Ovary (tissue), 9 donors: ENCODE data around the gene CATSPERE. TPM values are rescaled to one million over a fixed set of nuclear protein-coding genes. Genes with fewer than 3 reads are reported as not detected.

Experiments used
- DNase-seq, 5 donors: peaks; one replicate each; pipeline ENCODE4 v3.0.0-alpha.2; 2019 to 2020
- H3K27ac ChIP-seq, 2 donors: fragments of 200-600 bp; one replicate each; pipeline versions ENCODE4 v1.5.1 to v1.8.0; 2019 to 2022
- H3K27me3 ChIP-seq: fragments of 200-600 bp; one replicate; pipeline ENCODE4 v1.8.0; 2022
- H3K36me3 ChIP-seq: fragments of 200-600 bp; sonication (generic); one replicate; pipeline ENCODE4 v1.5.1; 2019
- H3K4me1 ChIP-seq: one replicate; pipeline ENCODE4 v1.8.1; 2013; ENCODE audit warnings: mild to moderate bottlenecking, moderate library complexity; ENCODE audit not compliant: insufficient read depth
- H3K4me3 ChIP-seq: fragments of 200-600 bp; sonication (generic); one replicate; pipeline ENCODE4 v1.5.1; 2017
- H3K9me3 ChIP-seq, 2 donors: fragments of 200-600 bp in 1 of 2; sonication (generic) in 1 of 2; one replicate each; pipeline versions ENCODE4 v1.5.1 to v1.8.1; 2013 to 2019; ENCODE audit warnings: mild to moderate bottlenecking in 1 of 2, moderate library complexity in 1 of 2
- EP300 ChIP-seq: sonication (generic); formaldehyde crosslinking; IDR thresholded peaks from one replicate; pipeline ENCODE4 v1.6.1; 2017; ENCODE audit warnings: antibody characterized with exemption
- POLR2A ChIP-seq: fragments of 450-650 bp; IDR thresholded peaks from one replicate; pipeline ENCODE4 v1.6.1; 2017; ENCODE audit warnings: antibody characterized with exemption, mild to moderate bottlenecking, moderate library complexity
- WGBS, 3 donors: extraction: QIAGEN DNeasy Blood & Tissue Kit in 1 of 3; methylation state at CpG; one replicate each; pipeline versions ENCODE4 v1.1.5 to v1.1.7; 2013 to 2017; 5-methylcytosine and 5-hydroxymethylcytosine counted together
- intact Hi-C, 4 donors: fragments of 100-400 bp; cut with DNase I; formaldehyde crosslinking; loops; one replicate each; pipeline versions ENCODE4 v1.11.0 to v1.15.1; 2022 to 2023
- polyA plus RNA-seq, 2 donors: library from polyadenylated mRNA; stranded (reverse); fragments of 200-250 nt in 1 of 2; fragments of 350-450 nt in 1 of 2; fragmentation: Illumina TruSeq in 1 of 2; extraction: RNeasy Lipid Tissue Mini Kit (QIAGEN cat#74804) in 1 of 2; gene quantifications; one replicate each; pipeline ENCODE4 v1.2.3, GENCODE V29; 2013 to 2014
- total RNA-seq, 7 donors: library from RNA; depleted of rRNA in 2 of 7; stranded (reverse); fragments of >200 nt in 2 of 7; fragmentation: NEBNext Ultra II Directional in 3 of 7; extraction: Animal tissue kit (Norgen Biotek cat#: 25700) in 3 of 7; gene quantifications; one replicate each; pipeline versions ENCODE4 v1.1.0 to v1.2.4, GENCODE V29; 2016 to 2023
- TF ChIP-seq, protein P1 (sequence below), 3 donors: fragments of 450-650 bp in 2 of 3; fragments of 200-600 bp in 1 of 3; IDR thresholded peaks; one replicate each; pipeline versions ENCODE4 v1.5.1 to v1.8.0; 2016 to 2022; ENCODE audit warnings: antibody characterized with exemption in 3 of 3, mild to moderate bottlenecking in 1 of 3
- donor health status: DM: no; HTN: no; CAD: no; lungs with moderate emphysema.
- donor health status: DM: no; HTN: no; CAD: no.
- donor health status: Bipolar disorder and iron deficiency.
- donor health status: DM: yes; HTN: yes; CAD: no.
- donor health status: DM: no; HTN: no; CAD: no.
- donor health status: DM: yes; HTN: yes; CAD: no.

Gene CATSPERE
- total and polyA plus RNA-seq, 9 donors: 0.70 to 3.2 (median 2.1) TPM

DNA sequence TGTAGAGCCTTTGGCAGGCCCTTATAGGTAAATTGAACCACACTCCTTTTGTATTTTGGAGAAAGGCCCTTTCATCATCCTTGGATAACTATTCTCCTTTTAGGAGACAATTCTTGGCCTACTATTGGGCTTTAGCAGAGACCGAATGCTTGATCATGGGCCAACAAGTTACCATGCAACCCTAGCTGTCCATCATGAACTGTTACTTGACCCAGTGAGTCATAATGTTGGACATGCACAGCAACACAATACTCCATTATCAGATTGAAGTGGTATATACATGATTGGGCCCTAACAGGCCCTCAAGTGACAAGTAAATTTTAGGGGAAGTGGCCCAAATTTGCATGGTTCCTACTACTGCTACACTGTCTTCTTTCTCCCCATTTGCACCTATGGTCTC lies 84.4 kb downstream of the CATSPERE start:
- Histone ChIP-seq H3K27ac (no peak overlapping the region), H3K27me3 (no peaks in the 10 kb centered on the region), H3K36me3 (no peaks in the 10 kb centered on the region), H3K9me3 (no peaks in the 10 kb centered on the region), H3K4me3 (no peak overlapping the region), H3K4me1 (no peaks in the 10 kb centered on the region)
- WGBS, 3 donors: 94 to 96% (median 96%) methylated on average over 1 of the region's 1 CpG
- intact Hi-C loops: no loop called here
- no peak for DNase-seq
- TF ChIP-seq, protein P1, sequence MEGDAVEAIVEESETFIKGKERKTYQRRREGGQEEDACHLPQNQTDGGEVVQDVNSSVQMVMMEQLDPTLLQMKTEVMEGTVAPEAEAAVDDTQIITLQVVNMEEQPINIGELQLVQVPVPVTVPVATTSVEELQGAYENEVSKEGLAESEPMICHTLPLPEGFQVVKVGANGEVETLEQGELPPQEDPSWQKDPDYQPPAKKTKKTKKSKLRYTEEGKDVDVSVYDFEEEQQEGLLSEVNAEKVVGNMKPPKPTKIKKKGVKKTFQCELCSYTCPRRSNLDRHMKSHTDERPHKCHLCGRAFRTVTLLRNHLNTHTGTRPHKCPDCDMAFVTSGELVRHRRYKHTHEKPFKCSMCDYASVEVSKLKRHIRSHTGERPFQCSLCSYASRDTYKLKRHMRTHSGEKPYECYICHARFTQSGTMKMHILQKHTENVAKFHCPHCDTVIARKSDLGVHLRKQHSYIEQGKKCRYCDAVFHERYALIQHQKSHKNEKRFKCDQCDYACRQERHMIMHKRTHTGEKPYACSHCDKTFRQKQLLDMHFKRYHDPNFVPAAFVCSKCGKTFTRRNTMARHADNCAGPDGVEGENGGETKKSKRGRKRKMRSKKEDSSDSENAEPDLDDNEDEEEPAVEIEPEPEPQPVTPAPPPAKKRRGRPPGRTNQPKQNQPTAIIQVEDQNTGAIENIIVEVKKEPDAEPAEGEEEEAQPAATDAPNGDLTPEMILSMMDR (IDR thresholded peaks at IDR 0.05): no peak
- no peak for TF ChIP-seq EP300
- no peak for TF ChIP-seq POLR2A

DNA sequence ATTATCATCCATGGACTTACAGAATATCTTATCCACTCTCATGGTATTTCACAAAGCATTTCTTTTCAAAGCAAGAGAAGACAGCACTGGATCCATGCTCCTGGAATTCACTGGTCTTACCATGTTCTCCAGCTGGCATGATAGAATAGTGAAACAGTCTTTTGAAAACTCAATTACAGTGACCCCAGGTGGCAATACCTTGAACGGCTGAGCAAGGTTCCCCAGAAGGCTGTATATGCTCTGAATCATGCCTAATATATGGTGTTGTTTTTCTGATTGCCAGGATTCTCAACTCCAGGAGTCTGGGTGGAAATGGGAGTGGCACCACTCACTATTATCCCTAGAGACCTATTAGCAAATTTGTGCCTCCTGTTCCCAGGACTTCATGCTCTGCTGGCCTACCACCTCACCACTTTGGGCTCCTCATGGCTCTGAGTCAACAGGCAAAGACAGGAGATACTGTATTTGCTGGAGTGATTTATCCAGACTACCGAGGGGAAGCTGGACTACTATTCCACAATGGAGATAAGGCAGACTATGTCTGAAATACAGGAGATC lies 87.6 kb downstream of the CATSPERE start:
- WGBS, 3 donors: 69 to 90% (median 82%) methylated on average over 2 of the region's 2 CpGs
- Histone ChIP-seq H3K27me3 (no peaks in the 10 kb centered on the region), H3K4me3 (no peak overlapping the region)

GRCh38 chr1:244552336-244552735 lies 91.3 kb downstream of the CATSPERE start:
- DNase-seq: no peak
- Histone ChIP-seq H3K27ac (no peak overlapping the region), H3K4me3 (no peak overlapping the region), H3K4me1 (no peaks in the 10 kb centered on the region), H3K27me3 (no peaks in the 10 kb centered on the region), H3K9me3 (peaks cover 0 to 4% of the 10 kb centered on the region in 2 donors), H3K36me3 (no peaks in the 10 kb centered on the region)
- intact Hi-C loops: no loop called here
- no peak for TF ChIP-seq EP300
- TF ChIP-seq, protein P1 (IDR thresholded peaks at IDR 0.05): no peak
- TF ChIP-seq POLR2A: no peak
- WGBS, 3 donors: 71 to 83% (median 83%) methylated on average over 6 of the region's 6 CpGs

More for the DNA sequence above, 87.6 kb downstream of the CATSPERE start:
- no peak for DNase-seq
- TF ChIP-seq, protein P1 (IDR thresholded peaks at IDR 0.05): no peak
- TF ChIP-seq EP300: no peak
- TF ChIP-seq POLR2A: no peak
- Histone ChIP-seq H3K9me3 (no peaks in the 10 kb centered on the region), H3K4me1 (no peaks in the 10 kb centered on the region), H3K27ac (no peak overlapping the region), H3K36me3 (no peaks in the 10 kb centered on the region)
- intact Hi-C loops: no loop called here

DNA sequence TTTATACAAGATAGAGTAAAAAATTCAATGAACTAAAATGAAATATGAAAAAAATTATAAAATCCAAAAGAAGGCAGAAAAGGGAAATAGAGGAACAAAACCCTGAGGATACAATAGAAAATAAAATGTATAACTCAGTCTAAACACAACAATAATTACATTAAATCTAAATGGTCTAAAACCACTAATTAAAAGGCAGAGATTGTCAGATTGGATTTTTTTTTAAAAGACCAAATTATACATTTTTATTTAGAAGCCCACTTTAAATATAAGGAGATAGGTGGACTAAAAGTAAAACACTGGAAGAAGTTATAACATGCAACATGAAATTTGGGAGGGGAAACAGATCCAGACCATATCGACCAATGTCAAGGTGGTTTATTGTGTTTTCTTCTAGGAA lies 95.2 kb downstream of the CATSPERE start:
- intact Hi-C loops: no loop called here

More for the DNA sequence above, 95.2 kb downstream of the CATSPERE start:
- no peak for DNase-seq
- Histone ChIP-seq H3K9me3 (peaks cover 0 to 4% of the 10 kb centered on the region in 2 donors), H3K27me3 (no peaks in the 10 kb centered on the region), H3K4me3 (no peak overlapping the region), H3K27ac (no peak overlapping the region), H3K4me1 (no peaks in the 10 kb centered on the region), H3K36me3 (no peaks in the 10 kb centered on the region)
- TF ChIP-seq EP300 (no peak), POLR2A (no peak)
- TF ChIP-seq, protein P1 (IDR thresholded peaks at IDR 0.05): no peak
- 93 to 100% (median 94%) methylated on average over 1 of the region's 1 CpG for WGBS, 3 donors
